IMR-90 (cell line): ENCODE results near the gene MAGI2. TPM values are rescaled to one million over a fixed set of nuclear protein-coding genes. Genes with fewer than 3 reads are reported as not detected.

Source experiments
- ATAC-seq: fragments of 200-7000 bp; cut with Tn5 transposase; 2 replicates; pipeline ENCODE4 v1.9.1; 2020; ENCODE audit warnings: low read depth, mild to moderate bottlenecking, moderate library complexity
- BruUV-seq: library from RNA; stranded (reverse); fragments of 400-500 nt; replicated peaks from 2 replicates; lab custom pipeline; 2021; lab: Mats Ljungman, UMichigan
- CTCF ChIA-PET: fragments of 300-600 bp; formaldehyde crosslinking; extraction: SDS; loops from one replicate; lab custom pipeline; 2021; ENCODE audit warnings: antibody characterized with exemption; lab: Yijun Ruan, JAX
- POLR2A ChIA-PET: fragments of 300-600 bp; sonication (Branson Sonifier 250); formaldehyde crosslinking; loops from one replicate; lab custom pipeline; 2022; ENCODE audit warnings: antibody characterized with exemption; ENCODE audit not compliant: unreplicated experiment; lab: Charles Lee
- DNase-seq: peaks from one replicate; pipeline ENCODE4 v3.0.0; 2013
- H2AFZ ChIP-seq: replicated peaks from 2 replicates; pipeline ENCODE3; 2013; ENCODE audit warnings: low read length, mild to moderate bottlenecking; ENCODE audit not compliant: poor library complexity
- H2AK5ac ChIP-seq: 2 replicates; pipeline ENCODE4 v1.6.1; 2013; ENCODE audit warnings: low read depth, low read length, inconsistent platforms
- H2AK9ac ChIP-seq: replicated peaks from 2 replicates; pipeline ENCODE3; 2013; ENCODE audit warnings: mild to moderate bottlenecking, low read depth, low read length, moderate library complexity; ENCODE audit not compliant: poor library complexity
- H2BK120ac ChIP-seq: 2 replicates; pipeline ENCODE4 v1.6.1; 2013; ENCODE audit warnings: low read depth, low read length, inconsistent platforms
- H2BK15ac ChIP-seq: 3 replicates; pipeline ENCODE4 v1.6.1; 2013; ENCODE audit warnings: low read depth, low read length, inconsistent platforms
- H2BK20ac ChIP-seq: 2 replicates; pipeline ENCODE4 v1.6.1; 2013; ENCODE audit warnings: low read depth, mild to moderate bottlenecking, inconsistent platforms, low read length, moderate library complexity
- H2BK5ac ChIP-seq: 2 replicates; pipeline ENCODE4 v1.6.1; 2013; ENCODE audit warnings: mild to moderate bottlenecking, low read depth, low read length, inconsistent platforms; ENCODE audit not compliant: poor library complexity, severe bottlenecking
- H3K14ac ChIP-seq: replicated peaks from 2 replicates; pipeline ENCODE4 v1.6.1; 2013; ENCODE audit warnings: low read depth, low read length, inconsistent platforms
- H3K18ac ChIP-seq: 2 replicates; pipeline ENCODE4 v1.6.1; 2013; ENCODE audit warnings: low read depth, low read length, control low read depth
- H3K23ac ChIP-seq: 2 replicates; pipeline ENCODE4 v1.6.1; 2013; ENCODE audit warnings: low read depth, low read length, inconsistent platforms
- H3K27ac ChIP-seq: 2 replicates; pipeline ENCODE4 v1.5.1; 2013; ENCODE audit warnings: mild to moderate bottlenecking, control low read depth, low read length; ENCODE audit not compliant: insufficient read depth
- H3K27me3 ChIP-seq: 2 replicates; pipeline ENCODE4 v1.6.1; 2013; ENCODE audit warnings: low read length; ENCODE audit not compliant: control insufficient read depth, insufficient read depth
- H3K36me3 ChIP-seq: 2 replicates; pipeline ENCODE4 v1.6.1; 2013; ENCODE audit warnings: low read length, mixed read lengths; ENCODE audit not compliant: control insufficient read depth, insufficient read depth
- H3K4ac ChIP-seq: 2 replicates; pipeline ENCODE4 v1.6.1; 2013; ENCODE audit warnings: low read depth, low read length, inconsistent platforms
- H3K4me1 ChIP-seq: 2 replicates; pipeline ENCODE4 v1.6.1; 2013; ENCODE audit warnings: low read length, mixed read lengths; ENCODE audit not compliant: control insufficient read depth, insufficient read depth
- H3K4me2 ChIP-seq: 2 replicates; pipeline ENCODE4 v1.6.1; 2013; ENCODE audit warnings: low read depth, mild to moderate bottlenecking, control low read depth, low read length, moderate library complexity
- H3K4me3 ChIP-seq: 2 replicates; pipeline ENCODE4 v1.5.1; 2013; ENCODE audit warnings: low read depth, mild to moderate bottlenecking, control low read depth, low read length, moderate library complexity; ENCODE audit not compliant: insufficient read depth
- H3K56ac ChIP-seq: 2 replicates; pipeline ENCODE4 v1.6.1; 2013; ENCODE audit warnings: low read length, inconsistent platforms; ENCODE audit not compliant: insufficient read depth; ENCODE audit errors: extremely low read depth
- H3K79me1 ChIP-seq, 2 experiments: 2 replicates each; pipeline ENCODE4 v1.6.1; 2013; ENCODE audit warnings: low read length in 2 of 2, inconsistent platforms in 1 of 2, low read depth in 1 of 2
- H3K9ac ChIP-seq: 2 replicates; pipeline ENCODE4 v1.6.1; 2013; ENCODE audit warnings: low read depth, low read length, control low read depth
- H3K9me1 ChIP-seq: 2 replicates; pipeline ENCODE4 v1.6.1; 2013; ENCODE audit warnings: low read length, inconsistent platforms; ENCODE audit not compliant: insufficient read depth
- H3K9me3 ChIP-seq: 2 replicates; pipeline ENCODE4 v1.6.1; 2013; ENCODE audit warnings: low read length; ENCODE audit not compliant: control insufficient read depth, insufficient read depth
- H4K20me1 ChIP-seq: 2 replicates; pipeline ENCODE4 v1.6.1; 2013; ENCODE audit warnings: low read length, inconsistent platforms; ENCODE audit not compliant: insufficient read depth
- H4K5ac ChIP-seq: 2 replicates; pipeline ENCODE4 v1.6.1; 2013; ENCODE audit warnings: mild to moderate bottlenecking, low read depth, low read length, control low read depth
- H4K8ac ChIP-seq, 2 experiments: 2 replicates each; pipeline ENCODE4 v1.6.1; 2013; ENCODE audit warnings: low read depth in 2 of 2, low read length in 2 of 2, control low read depth in 1 of 2, inconsistent platforms in 1 of 2
- H4K91ac ChIP-seq: 2 replicates; pipeline ENCODE4 v1.6.1; 2013; ENCODE audit warnings: low read depth, low read length, inconsistent platforms; ENCODE audit not compliant: insufficient read depth
- BHLHE40 ChIP-seq: fragments of 150-350 bp; IDR thresholded peaks from 2 replicates; pipeline ENCODE4 v1.6.1; 2016; ENCODE audit warnings: mild to moderate bottlenecking, low read depth, low read length
- CEBPB ChIP-seq: IDR thresholded peaks from 2 replicates; pipeline ENCODE4 v1.6.1; 2012; ENCODE audit warnings: low read depth, low read length, improper control_type of control experiment
- CHD1 ChIP-seq: IDR thresholded peaks from 2 replicates; pipeline ENCODE4 v1.6.1; 2012; ENCODE audit warnings: low read depth, low read length, improper control_type of control experiment
- CTCF ChIP-seq: conservative IDR thresholded peaks from 2 replicates; pipeline ENCODE4 v1.5.1; 2012; ENCODE audit warnings: mild to moderate bottlenecking, low read depth, low read length, improper control_type of control experiment
- ELK1 ChIP-seq: fragments of 150-350 bp; IDR thresholded peaks from 2 replicates; pipeline ENCODE4 v1.6.1; 2016; ENCODE audit warnings: low read depth, mild to moderate bottlenecking, low read length, moderate library complexity, borderline replicate concordance
- FOS ChIP-seq: fragments of 150-350 bp; IDR thresholded peaks from 2 replicates; pipeline ENCODE4 v1.6.1; 2016; ENCODE audit warnings: low read depth, low read length
- MAFK ChIP-seq: IDR thresholded peaks from 2 replicates; pipeline ENCODE4 v1.6.1; 2012; ENCODE audit warnings: low read depth, low read length, improper control_type of control experiment
- MAZ ChIP-seq: IDR thresholded peaks from 2 replicates; pipeline ENCODE4 v1.6.1; 2012; ENCODE audit warnings: low read depth, mild to moderate bottlenecking, low read length, improper control_type of control experiment, moderate library complexity, borderline replicate concordance
- MXI1 ChIP-seq: IDR thresholded peaks from 2 replicates; pipeline ENCODE4 v1.6.1; 2012; ENCODE audit warnings: low read depth, mild to moderate bottlenecking, low read length, moderate library complexity, borderline replicate concordance
- NFE2L2 ChIP-seq: fragments of 150-350 bp; IDR thresholded peaks from 2 replicates; pipeline ENCODE4 v1.6.1; 2016; ENCODE audit warnings: low read depth, mild to moderate bottlenecking, low read length
- POLR2A ChIP-seq: IDR thresholded peaks from 2 replicates; pipeline ENCODE4 v1.6.1; 2012; ENCODE audit warnings: mild to moderate bottlenecking, low read depth, low read length
- RAD21 ChIP-seq: IDR thresholded peaks from 2 replicates; pipeline ENCODE4 v1.6.1; 2012; ENCODE audit warnings: low read length, improper control_type of control experiment
- RCOR1 ChIP-seq: IDR thresholded peaks from 2 replicates; pipeline ENCODE4 v1.6.1; 2012; ENCODE audit warnings: mild to moderate bottlenecking, low read length, improper control_type of control experiment; ENCODE audit not compliant: insufficient replicate concordance
- RFX5 ChIP-seq: IDR thresholded peaks from 2 replicates; pipeline ENCODE4 v1.8.0; 2012; ENCODE audit warnings: low read depth, mild to moderate bottlenecking, low read length, moderate library complexity
- SMC3 ChIP-seq: fragments of 150-350 bp; IDR thresholded peaks from 2 replicates; pipeline ENCODE4 v1.6.1; 2016; ENCODE audit warnings: low read depth, mild to moderate bottlenecking, antibody characterized with exemption, low read length, moderate library complexity
- WGBS, 2 experiments: methylation state at CpG; one replicate each; pipeline versions ENCODE4 v1.1.5 to v1.1.7; 2013; ENCODE audit warnings: missing lambda C conversion rate in 2 of 2; ENCODE audit not compliant: insufficient read length in 1 of 2; ENCODE audit errors: extremely low coverage in 2 of 2; 5-methylcytosine and 5-hydroxymethylcytosine counted together
- dilution Hi-C: fragments of 300-500 bp; cut with HindIII; formaldehyde crosslinking; loops from one replicate; pipeline ENCODE4 v1.14.3; 2018; ENCODE audit warnings: low sequenced_read_pairs; ENCODE audit not compliant: unreplicated experiment
- in situ Hi-C: fragments of 300-500 bp; cut with MboI; formaldehyde crosslinking; loops from 3 replicates; pipeline ENCODE4 v1.14.3; 2019; ENCODE audit warnings: low sequenced_read_pairs, inconsistent platforms, mixed read lengths
- intact Hi-C: fragments of 100-400 bp; cut with micrococcal nuclease; formaldehyde crosslinking; loops from 2 replicates; pipeline ENCODE4 v1.10.0; 2022
- polyA plus RNA-seq, 3 experiments: library from polyadenylated mRNA; depleted of rRNA; stranded (reverse); fragments of >200 nt; gene quantifications; 2 replicates each; pipeline ENCODE4 v1.2.3, GENCODE V29; 2012; ENCODE audit warnings: low replicate concordance in 1 of 3
- total RNA-seq: library from RNA; depleted of rRNA; stranded (reverse); fragments of >200 nt; gene quantifications from 2 replicates; pipeline ENCODE4 v1.2.3, GENCODE V29; 2012
- TF ChIP-seq, protein P1 (sequence below): fragments of 150-350 bp; IDR thresholded peaks from 2 replicates; pipeline ENCODE4 v1.6.1; 2017; ENCODE audit warnings: mild to moderate bottlenecking, antibody characterized with exemption, low read length, low read depth

The MAGI2 gene
- total and polyA plus RNA-seq, 2 of the 4 experiments (the other 2 are of a cell fraction), result 2.5 to 17.9 TPM

DNA sequence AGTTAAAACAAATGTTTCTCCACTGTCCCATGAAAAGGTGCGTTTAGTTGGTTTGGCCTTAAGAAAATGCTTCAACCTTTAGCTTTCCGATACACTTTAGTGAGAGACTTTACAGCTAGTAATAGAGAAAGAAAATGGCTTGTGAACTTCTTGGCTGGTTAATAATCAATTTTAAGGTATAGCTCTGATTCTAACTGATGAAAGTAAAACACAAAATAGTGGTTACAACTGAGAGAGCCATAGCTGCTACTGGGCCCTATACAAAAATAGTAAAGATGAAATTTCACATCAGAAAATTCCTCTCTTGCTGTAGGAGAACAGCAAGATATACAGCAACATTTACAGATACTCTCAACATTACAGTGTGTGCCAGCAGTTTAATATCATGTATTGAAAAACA is 1283.5 kb downstream of the MAGI2 start:
- Histone ChIP-seq H3K4me1 (no peaks in the 10 kb centered on the region), H3K18ac (no peak overlapping the region), H3K4ac (no peak overlapping the region), H3K27ac (no peak overlapping the region), H3K4me2 (no peak overlapping the region), H2AFZ (no peak overlapping the region), H2BK5ac (no peak overlapping the region), H4K8ac (no peak overlapping the region), H3K27me3 (no peaks in the 10 kb centered on the region), H2BK15ac (no peak overlapping the region), H3K4me3 (no peak overlapping the region), H2AK5ac (no peak overlapping the region), H3K9me1 (peaks cover 3% of the 10 kb centered on the region; the same call in 1 of the 2 replicates), H3K36me3 (no peaks in the 10 kb centered on the region), H2BK120ac (no peak overlapping the region), H4K5ac (no peak overlapping the region), H2AK9ac (no peak overlapping the region), H2BK20ac (no peak overlapping the region), H3K14ac (no peak overlapping the region), H3K9me3 (no peaks in the 10 kb centered on the region), H3K79me1 (no peaks in the 10 kb centered on the region), H4K20me1 (no peaks in the 10 kb centered on the region), H3K9ac (no peak overlapping the region), H3K23ac (no peak overlapping the region), H4K91ac (no peak overlapping the region), H3K56ac (no peak overlapping the region)
- WGBS, 2 experiments, result no CpG with 5 or more reads among the region's 2 CpGs
- no peak for ATAC-seq
- ChIA-PET CTCF (no interaction called here), POLR2A (no interaction called here)
- BruUV-seq, result no TSS peak
- intact Hi-C loops (no loop called here), in situ Hi-C loops (no loop called here), dilution Hi-C loops (no loop called here)
- no peak for DNase-seq
- TF ChIP-seq, protein P1, sequence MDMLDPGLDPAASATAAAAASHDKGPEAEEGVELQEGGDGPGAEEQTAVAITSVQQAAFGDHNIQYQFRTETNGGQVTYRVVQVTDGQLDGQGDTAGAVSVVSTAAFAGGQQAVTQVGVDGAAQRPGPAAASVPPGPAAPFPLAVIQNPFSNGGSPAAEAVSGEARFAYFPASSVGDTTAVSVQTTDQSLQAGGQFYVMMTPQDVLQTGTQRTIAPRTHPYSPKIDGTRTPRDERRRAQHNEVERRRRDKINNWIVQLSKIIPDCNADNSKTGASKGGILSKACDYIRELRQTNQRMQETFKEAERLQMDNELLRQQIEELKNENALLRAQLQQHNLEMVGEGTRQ, result no peak
- no peak for TF ChIP-seq FOS
- no peak for TF ChIP-seq RAD21
- TF ChIP-seq CTCF, result no peak
- no peak for TF ChIP-seq BHLHE40
- no peak for TF ChIP-seq CHD1
- no peak for TF ChIP-seq MAZ
- TF ChIP-seq POLR2A, result no peak
- TF ChIP-seq RFX5, result no peak
- no peak for TF ChIP-seq NFE2L2
- no peak for TF ChIP-seq SMC3
- no peak for TF ChIP-seq CEBPB
- no peak for TF ChIP-seq RCOR1
- no peak for TF ChIP-seq MAFK
- no peak for TF ChIP-seq MXI1
- TF ChIP-seq ELK1, result no peak
